Measurements from ENCODE around the gene RNF111.
"Not testable (repeated sequence)": the region's sequence is repeated elsewhere in the genome, so short reads cannot be mapped to it uniquely, and the experiment has no call there.

The RNF111 gene

GRCh38 chr15:59059076-59059597, 71.7 kb downstream of the RNF111 start:
- DNase-seq (ENCODE audit: low read depth in 3 of 3): no peak

DNA sequence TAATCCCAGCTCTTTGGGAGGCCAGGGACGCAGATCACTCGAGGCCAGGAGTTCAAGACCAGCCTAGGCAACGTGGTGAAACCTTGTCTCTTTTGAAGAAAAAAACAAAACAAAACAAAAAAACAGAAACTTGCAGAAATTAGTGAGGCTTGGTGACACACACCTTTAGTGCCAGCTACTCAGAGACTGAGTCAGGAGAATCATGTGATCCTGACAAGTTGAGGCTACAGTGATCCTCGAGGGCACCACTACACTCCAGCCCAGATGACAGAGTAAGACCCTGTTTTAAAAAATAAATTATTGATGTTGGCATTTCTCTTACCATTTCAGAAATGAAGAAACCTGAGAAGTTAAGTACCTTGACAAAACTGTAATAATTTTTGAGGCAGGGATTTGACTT, 72.9 kb downstream of the RNF111 start:
- DNase-seq (ENCODE audit: low read depth in 3 of 3): no peak

DNA sequence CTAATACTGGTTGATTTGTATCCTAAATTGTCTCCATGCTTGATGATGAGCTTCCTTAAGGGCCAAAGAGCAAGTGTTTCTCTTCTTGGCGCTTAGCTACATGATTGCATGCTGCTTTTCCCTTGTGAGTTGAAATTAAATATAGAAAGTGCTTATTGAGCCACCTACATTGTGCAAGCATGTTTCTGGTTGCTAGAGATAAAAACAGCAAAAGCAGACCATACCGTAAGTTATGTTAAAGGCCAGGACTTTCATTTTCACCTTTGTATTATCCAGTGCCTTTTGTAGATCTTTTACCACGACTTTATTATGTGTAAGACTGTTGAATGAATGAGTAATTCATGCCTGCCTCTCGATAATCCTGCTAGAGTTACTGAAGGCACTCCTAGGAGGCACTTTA, 75.6 kb downstream of the RNF111 start:
- DNase-seq (ENCODE audit: low read depth in 3 of 3): no peak

DNA sequence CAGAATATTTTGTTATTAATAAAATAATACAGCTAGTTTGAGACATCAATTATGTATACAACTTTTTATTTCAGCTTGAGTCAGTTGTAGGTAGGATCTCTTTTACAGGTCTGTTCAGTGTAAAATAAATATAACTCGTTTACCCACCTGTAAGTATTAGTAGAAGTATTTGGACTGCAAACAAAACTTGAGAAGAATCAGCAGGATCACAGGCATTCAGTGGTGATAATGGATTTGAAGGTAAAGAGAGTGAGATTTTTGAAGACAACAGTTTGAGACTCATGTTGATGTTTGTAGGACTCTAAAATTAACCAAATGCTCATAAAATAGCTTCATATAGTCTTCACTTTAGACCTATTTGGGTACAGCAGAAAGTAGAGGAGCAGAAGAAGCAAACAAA, 82.0 kb downstream of the RNF111 start:
- no peak for DNase-seq (ENCODE audit: low read depth in 3 of 3)

GRCh38 chr15:59074607-59075006, 87.1 kb downstream of the RNF111 start:
- DNase-seq (ENCODE audit: low read depth in 3 of 3): no peak

DNA sequence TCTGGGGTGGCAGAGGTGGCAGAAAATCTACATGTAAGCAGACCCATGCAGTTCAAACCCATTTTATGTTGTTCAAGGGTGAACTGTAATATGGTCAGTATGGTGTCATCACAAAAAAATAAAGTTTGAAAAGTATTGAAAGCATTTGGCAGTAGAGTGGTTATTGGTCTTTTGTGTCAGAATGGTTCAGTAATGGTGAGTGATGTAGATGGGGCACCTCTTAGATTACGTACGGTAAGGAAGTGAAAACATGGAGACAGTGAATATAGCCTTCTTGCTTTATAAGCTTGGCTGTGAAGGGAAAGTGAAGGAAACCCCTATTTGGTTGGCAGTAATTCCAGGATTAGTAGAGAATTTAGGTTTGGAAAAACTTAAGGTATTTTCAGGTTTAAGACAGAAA, 100.3 kb downstream of the RNF111 start:
- DNase-seq (ENCODE audit: low read depth in 3 of 3): no peak

- DNase-seq (ENCODE audit: low read depth in 3 of 3): no peak
Observed at GRCh38 chr15:59094077-59094476, 106.6 kb downstream of the RNF111 start.

DNA sequence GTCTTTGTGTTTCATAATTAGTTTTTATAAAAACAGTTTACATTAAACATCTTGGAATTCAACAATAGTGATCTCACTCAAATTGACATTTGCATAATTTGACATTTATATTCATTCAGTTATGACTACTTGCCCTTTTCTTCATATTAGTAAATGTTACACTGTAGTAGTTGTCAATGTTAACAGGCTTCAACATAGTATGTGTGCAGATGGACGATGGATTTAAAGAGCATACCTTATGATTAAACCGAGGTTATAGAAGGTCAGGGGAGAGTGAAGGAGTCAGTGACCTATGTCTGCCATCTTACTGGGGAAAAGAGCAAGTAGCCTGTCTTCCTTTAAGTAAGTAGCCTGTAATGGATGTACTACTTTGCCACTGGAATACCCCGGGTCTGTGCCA, 109.0 kb downstream of the RNF111 start:
- DNase-seq (ENCODE audit: low read depth in 3 of 3): no peak

- no peak for DNase-seq (ENCODE audit: low read depth in 3 of 3)
Observed at GRCh38 chr15:59099162-59099685, 111.8 kb downstream of the RNF111 start.

GRCh38 chr15:59104602-59104911, 117.1 kb downstream of the RNF111 start:
- DNase-seq (ENCODE audit: low read depth in 3 of 3): no peak

DNA sequence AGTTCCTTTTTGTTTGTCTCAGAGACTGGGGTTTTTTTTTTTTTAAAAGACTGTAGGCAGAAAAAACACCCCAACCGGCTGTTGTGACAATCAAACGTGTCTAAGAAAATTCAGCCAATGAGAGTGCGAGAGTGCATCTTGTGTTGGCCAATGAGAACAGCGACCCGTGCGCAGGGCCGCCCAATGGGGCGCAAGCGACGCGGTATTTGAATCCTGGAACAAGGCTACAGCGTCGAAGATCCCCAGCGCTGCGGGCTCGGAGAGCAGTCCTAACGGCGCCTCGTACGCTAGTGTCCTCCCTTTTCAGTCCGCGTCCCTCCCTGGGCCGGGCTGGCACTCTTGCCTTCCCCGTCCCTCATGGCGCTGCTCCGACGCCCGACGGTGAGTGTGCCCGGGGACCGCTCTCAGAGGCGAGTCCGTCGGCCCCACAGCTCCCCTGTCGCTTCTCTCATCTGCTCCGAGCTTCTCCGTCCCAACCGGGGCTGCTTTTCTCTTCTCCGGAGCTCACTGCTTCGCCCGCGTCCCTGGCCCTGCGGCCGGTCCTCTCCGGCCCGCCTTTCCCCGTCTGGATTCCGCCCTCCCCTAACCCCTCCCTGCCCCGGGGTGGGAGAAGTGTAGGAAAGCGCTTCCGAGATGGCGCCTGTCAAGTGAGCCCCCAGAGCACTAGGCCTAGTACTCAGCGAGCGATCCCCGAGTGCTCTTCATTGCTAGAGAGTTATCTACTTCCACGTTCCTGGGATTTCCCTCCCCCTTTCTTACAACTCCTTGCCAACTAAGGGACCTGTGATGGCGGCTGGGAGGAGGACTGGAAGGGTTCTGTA, 117.7 kb downstream of the RNF111 start, which contains the start of gene CCNB2:
Gene CCNB2 (plus strand): TSS at position 235 of the 821 bp plus-strand sequence. CDS start 123 bp downstream, at position 358.
- peak; percentile 52 to 67 (median 65) for DNase-seq (ENCODE audit: low read depth in 3 of 3)

DNA sequence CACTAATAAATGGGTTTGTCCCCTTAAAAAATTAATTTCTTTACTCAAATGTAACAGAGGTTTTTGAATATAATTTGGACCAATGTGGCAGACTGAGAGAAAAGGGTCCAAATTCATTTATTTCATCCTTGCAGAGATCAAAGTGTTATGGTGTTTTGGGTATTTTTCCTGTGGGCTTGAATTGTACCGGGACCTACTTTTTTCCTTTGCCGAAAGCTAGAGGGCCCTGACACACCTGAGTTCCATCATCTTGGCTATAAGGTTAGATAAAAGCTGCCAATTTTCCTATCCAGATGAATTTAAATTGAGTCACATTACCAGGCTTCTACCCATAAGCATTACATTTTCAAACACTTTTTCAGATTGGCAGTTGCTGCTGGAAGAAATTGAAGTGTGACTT, 118.4 kb downstream of the RNF111 start:
- no peak for DNase-seq (ENCODE audit: low read depth in 3 of 3)

DNA sequence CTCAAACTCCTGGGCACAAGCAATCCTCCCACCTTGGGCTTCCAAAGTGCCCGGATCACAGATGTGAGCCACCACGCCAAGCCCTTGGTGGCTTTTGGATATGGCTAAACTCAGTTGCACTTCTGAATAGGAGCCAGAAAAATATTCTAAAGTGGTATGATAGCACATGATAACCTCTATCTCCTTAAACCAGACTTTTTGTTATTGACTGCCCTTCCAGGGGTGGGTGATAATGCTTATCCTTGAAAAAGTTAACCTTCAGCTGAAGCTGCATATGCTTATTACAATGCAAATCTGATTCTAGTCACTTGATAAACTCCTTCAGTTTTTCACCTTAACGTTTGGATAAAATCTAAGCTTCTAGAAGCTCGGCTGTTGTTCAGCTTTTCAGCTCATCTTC, 123.8 kb downstream of the RNF111 start:
- no peak for DNase-seq (ENCODE audit: low read depth in 3 of 3)

DNA sequence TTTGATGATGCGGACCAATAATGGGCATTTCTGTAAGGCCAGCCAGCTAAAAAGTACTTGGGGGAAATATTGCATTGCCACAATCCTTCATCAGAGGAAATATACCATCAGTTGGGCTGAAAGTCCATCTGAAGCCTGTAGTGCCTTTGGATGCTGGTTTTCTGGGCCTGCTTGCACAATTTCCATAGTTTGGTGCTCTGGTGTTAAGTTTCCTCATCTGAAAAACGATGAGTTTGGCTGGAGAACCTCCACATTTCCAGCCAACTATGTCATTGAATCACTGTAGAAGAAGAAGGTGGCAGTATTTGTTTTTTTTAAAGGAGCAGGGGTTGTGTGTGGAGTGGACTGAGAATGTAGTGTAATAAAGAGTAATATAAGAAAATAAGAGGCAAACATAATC, 127.6 kb downstream of the RNF111 start:
- DNase-seq (ENCODE audit: low read depth in 3 of 3): no peak

DNA sequence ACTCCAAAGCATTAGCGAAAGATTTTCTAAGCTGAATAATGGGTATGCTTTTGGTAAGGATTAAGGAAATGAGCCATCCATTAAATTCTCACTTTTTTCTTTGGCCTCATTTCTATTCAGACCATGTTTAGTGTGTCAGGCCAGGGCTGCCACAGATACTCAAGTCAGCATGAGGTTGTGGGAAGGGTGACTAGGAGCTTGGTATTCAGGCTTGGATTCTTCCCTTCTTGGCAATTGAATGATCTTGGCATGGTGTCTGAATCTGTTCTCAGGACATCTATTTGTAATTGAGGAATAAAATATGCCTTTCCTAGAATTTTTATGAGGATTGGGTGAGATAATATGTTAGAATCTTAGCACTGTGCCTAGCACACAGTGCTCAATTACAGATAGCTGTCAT, 128.7 kb downstream of the RNF111 start:
- DNase-seq (ENCODE audit: low read depth in 3 of 3): no peak

- no peak for DNase-seq (ENCODE audit: low read depth in 3 of 3)
Observed at GRCh38 chr15:59116771-59117170, 129.3 kb downstream of the RNF111 start.

DNA sequence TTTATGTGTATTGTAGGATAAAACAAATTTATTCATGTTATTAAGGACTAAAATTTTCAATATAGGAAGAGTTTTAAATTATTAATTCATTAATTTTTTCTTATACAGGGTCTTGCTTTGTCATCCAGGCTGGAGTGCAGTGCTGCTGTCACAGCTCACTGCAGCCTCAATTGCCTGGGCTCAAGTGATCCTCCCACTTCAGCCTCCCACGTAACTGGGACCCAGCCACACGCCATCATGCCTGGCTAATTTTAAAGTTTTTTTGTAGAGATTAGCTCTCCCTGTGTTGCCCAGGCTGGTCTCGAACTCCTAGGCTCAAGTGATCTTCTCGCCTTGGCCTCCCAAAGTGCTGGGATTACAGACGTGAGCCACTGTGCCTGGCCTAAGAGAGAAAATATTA, 132.2 kb downstream of the RNF111 start:
- DNase-seq (ENCODE audit: low read depth in 3 of 3): no peak

GRCh38 chr15:59120937-59121336, 133.5 kb downstream of the RNF111 start:
- no peak for DNase-seq (ENCODE audit: low read depth in 3 of 3)

DNA sequence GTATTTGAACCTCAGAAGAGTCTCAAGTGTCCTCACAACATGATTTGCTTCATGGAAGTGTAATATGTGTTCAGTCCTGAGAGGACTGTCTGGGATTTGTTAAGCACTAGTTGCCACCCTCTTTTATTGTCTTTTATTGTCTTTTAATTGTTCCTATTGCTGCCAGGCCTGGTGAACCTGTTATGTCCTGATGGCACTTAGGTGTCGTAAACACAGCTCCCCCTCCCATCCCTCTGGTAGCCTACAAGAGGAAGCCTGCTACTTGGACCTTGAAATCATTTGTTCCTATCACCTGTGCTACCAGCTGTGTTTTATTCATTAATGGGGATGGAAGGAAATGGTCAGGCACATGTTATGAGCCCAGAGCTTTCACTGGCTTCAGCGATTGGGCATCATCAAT, 136.8 kb downstream of the RNF111 start:
- no peak for DNase-seq (ENCODE audit: low read depth in 3 of 3)

DNA sequence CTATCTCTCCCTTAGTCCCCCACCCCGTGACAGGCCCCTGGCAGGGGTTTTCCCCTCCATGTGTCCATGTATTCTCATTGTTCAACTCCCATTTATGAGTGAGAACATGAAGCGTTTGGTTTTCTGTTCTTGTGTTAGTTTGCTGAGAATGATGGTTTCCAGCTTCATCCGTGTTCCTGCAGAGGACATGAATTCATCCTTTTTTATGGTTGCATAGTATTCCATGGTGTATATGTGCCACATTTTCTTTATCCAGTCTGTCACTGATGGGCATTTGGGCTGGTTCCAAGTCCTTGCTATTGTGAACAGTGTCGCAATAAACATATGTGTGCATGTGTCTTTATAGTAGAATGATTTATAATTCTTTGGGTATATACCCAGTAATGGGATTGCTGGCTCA, 138.2 kb downstream of the RNF111 start:
- not testable (repeated sequence) for DNase-seq (ENCODE audit: low read depth in 3 of 3)

- DNase-seq (ENCODE audit: low read depth in 3 of 3): not testable (repeated sequence)
Observed at GRCh38 chr15:59127255-59127654, 139.8 kb downstream of the RNF111 start.

DNA sequence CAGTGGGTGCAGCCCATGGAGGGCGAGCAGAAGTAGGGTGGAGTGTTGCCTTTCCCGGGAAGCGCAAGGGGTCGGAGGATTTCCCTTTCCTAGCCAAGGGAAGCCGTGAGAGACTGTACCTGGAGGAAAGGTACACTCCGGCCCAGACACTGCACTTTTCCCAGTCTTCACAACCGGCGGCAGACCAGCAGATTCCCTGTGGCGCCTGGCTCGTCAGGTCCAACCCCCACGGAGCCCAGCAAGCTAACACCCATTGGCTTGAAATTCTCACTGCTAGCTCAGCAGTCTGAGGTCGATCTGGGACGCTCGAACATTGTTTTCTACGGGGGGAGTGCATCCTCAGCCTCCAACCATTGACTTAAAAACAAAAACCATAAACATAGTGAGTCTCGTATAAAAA, 144.0 kb downstream of the RNF111 start:
- no peak for DNase-seq (ENCODE audit: low read depth in 3 of 3)

GRCh38 chr15:59131969-59132562, 144.6 kb downstream of the RNF111 start:
- DNase-seq (ENCODE audit: low read depth in 3 of 3): no peak
